ENCODE results near the gene PPIL6.

DNA sequence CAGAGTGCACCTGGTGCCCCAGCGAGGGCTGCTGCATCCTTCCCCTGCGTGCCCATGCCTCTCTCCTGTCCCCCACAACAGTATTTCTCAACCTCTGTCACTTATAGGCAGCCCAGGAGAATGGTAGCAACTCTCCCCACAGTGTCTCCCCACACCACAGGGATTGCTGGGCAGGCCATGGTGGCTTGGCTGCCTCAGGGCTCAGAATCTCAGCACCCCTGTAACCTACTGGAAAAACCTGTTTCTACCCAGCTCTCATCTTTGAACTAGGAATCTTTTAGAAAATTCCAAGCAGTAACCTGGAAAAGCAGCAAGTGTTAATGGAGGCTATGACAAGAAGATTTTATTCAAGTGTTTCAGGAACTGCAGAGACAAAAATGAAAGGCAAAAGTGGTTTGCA lies 96.2 kb downstream of the PPIL6 start:
- TF ChIP-seq, protein P1, sequence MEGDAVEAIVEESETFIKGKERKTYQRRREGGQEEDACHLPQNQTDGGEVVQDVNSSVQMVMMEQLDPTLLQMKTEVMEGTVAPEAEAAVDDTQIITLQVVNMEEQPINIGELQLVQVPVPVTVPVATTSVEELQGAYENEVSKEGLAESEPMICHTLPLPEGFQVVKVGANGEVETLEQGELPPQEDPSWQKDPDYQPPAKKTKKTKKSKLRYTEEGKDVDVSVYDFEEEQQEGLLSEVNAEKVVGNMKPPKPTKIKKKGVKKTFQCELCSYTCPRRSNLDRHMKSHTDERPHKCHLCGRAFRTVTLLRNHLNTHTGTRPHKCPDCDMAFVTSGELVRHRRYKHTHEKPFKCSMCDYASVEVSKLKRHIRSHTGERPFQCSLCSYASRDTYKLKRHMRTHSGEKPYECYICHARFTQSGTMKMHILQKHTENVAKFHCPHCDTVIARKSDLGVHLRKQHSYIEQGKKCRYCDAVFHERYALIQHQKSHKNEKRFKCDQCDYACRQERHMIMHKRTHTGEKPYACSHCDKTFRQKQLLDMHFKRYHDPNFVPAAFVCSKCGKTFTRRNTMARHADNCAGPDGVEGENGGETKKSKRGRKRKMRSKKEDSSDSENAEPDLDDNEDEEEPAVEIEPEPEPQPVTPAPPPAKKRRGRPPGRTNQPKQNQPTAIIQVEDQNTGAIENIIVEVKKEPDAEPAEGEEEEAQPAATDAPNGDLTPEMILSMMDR (IDR thresholded peaks at IDR 0.05) = no peak
- TF ChIP-seq POLR2A (IDR thresholded peaks at IDR 0.05) = no peak
